Endothelial cell of umbilical vein (primary cell): ENCODE data around the gene RNF150. TPM values are rescaled to one million over a fixed set of nuclear protein-coding genes. Genes with fewer than 3 reads are reported as not detected.

Experiments
- BruUV-seq: library from RNA; stranded (reverse); fragments of 400-500 nt; replicated peaks from 2 replicates; lab custom pipeline; 2021; lab: Mats Ljungman, UMichigan
- CTCF ChIA-PET: fragments of 300-600, 350-600 bp; sonication (Branson Sonifier 250); formaldehyde crosslinking; loops from one replicate; lab custom pipeline; 2021; ENCODE audit warnings: antibody characterized with exemption, inconsistent platforms; lab: Charles Lee
- POLR2A ChIA-PET: fragments of 300-600, 350-600 bp; sonication (Branson Sonifier 250); formaldehyde crosslinking; loops from one replicate; lab custom pipeline; 2021; ENCODE audit warnings: antibody characterized with exemption, inconsistent platforms; lab: Charles Lee
- DNase-seq: peaks from one replicate; pipeline ENCODE4 v3.0.0-alpha.2; 2011; ENCODE audit warnings: low read depth, low spot score
- FAIRE-seq: peaks from 2 replicates; lab custom pipeline; 2011; peaks lifted over from hg19 to GRCh38; lab: Jason Lieb, UNC
- H2AFZ ChIP-seq: 2 replicates; pipeline ENCODE4 v1.6.0; 2012; ENCODE audit warnings: low read depth, low read length, control low read depth, inconsistent platforms
- H3K27ac ChIP-seq: 2 replicates; pipeline ENCODE4 v1.5.1; 2011; ENCODE audit warnings: low read depth, mild to moderate bottlenecking, control low read depth, low read length, moderate library complexity; ENCODE audit not compliant: insufficient read depth
- H3K27me3 ChIP-seq, 2 experiments: 2 replicates each; pipeline versions ENCODE4 v1.6.0 to v1.6.1; 2011; ENCODE audit warnings: low read length in 2 of 2, mixed read lengths in 1 of 2; ENCODE audit not compliant: control insufficient read depth in 2 of 2, insufficient read depth in 2 of 2
- H3K36me3 ChIP-seq, 2 experiments: 2 replicates in 1 of 2; 3 replicates in 1 of 2; pipeline ENCODE4 v1.5.1; 2011; ENCODE audit warnings: low read length in 2 of 2, mild to moderate bottlenecking in 1 of 2, moderate library complexity in 1 of 2; ENCODE audit not compliant: control insufficient read depth in 2 of 2, insufficient read depth in 2 of 2; ENCODE audit errors: extremely low read depth in 1 of 2
- H3K4me1 ChIP-seq: 3 replicates; pipeline ENCODE4 v1.5.1; 2011; ENCODE audit warnings: mild to moderate bottlenecking, low read length; ENCODE audit not compliant: control insufficient read depth, insufficient read depth; ENCODE audit errors: extremely low read depth
- H3K4me2 ChIP-seq: 2 replicates; pipeline ENCODE4 v1.6.1; 2011; ENCODE audit warnings: low read length, control low read depth, mixed read lengths; ENCODE audit not compliant: insufficient read depth
- H3K4me3 ChIP-seq, 3 experiments: fragments of 200-600 bp in 1 of 3; sonication (generic), shearing (Covaris generic) in 1 of 3; replicated peaks in 1 of 3; 2 replicates each; pipeline ENCODE4 v1.5.1; 2011 to 2016; ENCODE audit warnings: control low read depth in 3 of 3, low read length in 3 of 3, mild to moderate bottlenecking in 2 of 3, inconsistent platforms in 1 of 3, low read depth in 1 of 3, moderate library complexity in 1 of 3; ENCODE audit not compliant: insufficient read depth in 1 of 3
- H3K79me2 ChIP-seq: 2 replicates; pipeline ENCODE4 v1.6.0; 2012; ENCODE audit warnings: low read length, inconsistent platforms; ENCODE audit not compliant: control insufficient read depth, insufficient read depth
- H3K9ac ChIP-seq: replicated peaks from 2 replicates; pipeline ENCODE3; 2011; ENCODE audit warnings: low read length, control low read depth; ENCODE audit not compliant: insufficient read depth; ENCODE audit errors: extremely low read depth
- H3K9me1 ChIP-seq: replicated peaks from 3 replicates; pipeline ENCODE4 v1.6.0; 2011; ENCODE audit warnings: mild to moderate bottlenecking, low read length; ENCODE audit not compliant: control insufficient read depth, insufficient read depth; ENCODE audit errors: extremely low read depth
- H3K9me3 ChIP-seq: replicated peaks from 2 replicates; pipeline ENCODE4 v1.5.1; 2012; ENCODE audit warnings: low read length, inconsistent platforms; ENCODE audit not compliant: control insufficient read depth, insufficient read depth
- H4K20me1 ChIP-seq: replicated peaks from 2 replicates; pipeline ENCODE3; 2011; ENCODE audit warnings: mild to moderate bottlenecking, low read length; ENCODE audit not compliant: control insufficient read depth, insufficient read depth; ENCODE audit errors: extremely low read depth
- EZH2 ChIP-seq: IDR thresholded peaks from 2 replicates; pipeline ENCODE4 v1.6.1; 2012; ENCODE audit warnings: borderline replicate concordance, low read depth, mild to moderate bottlenecking, moderate library complexity, low read length, inconsistent platforms; ENCODE audit not compliant: severe bottlenecking
- FOS ChIP-seq: IDR thresholded peaks from 2 replicates; pipeline ENCODE4 v1.6.1; 2011; ENCODE audit warnings: mild to moderate bottlenecking, low read length, moderate library complexity, borderline replicate concordance; ENCODE audit not compliant: insufficient read depth
- GATA2 ChIP-seq: IDR thresholded peaks from 2 replicates; pipeline ENCODE4 v1.7.0; 2011; ENCODE audit warnings: low read depth, mild to moderate bottlenecking, moderate library complexity, mixed read lengths, low read length; ENCODE audit not compliant: insufficient read length, insufficient read depth
- JUN ChIP-seq: IDR thresholded peaks from 2 replicates; pipeline ENCODE4 v1.6.1; 2011; ENCODE audit warnings: borderline replicate concordance, low read depth; ENCODE audit not compliant: insufficient read length, insufficient read depth
- MYC ChIP-seq: IDR thresholded peaks from one replicate; pipeline ENCODE4 v1.6.1; 2011; ENCODE audit warnings: mild to moderate bottlenecking, low read depth, low read length
- POLR2A ChIP-seq: IDR thresholded peaks from 2 replicates; pipeline ENCODE4 v1.6.1; 2012; ENCODE audit warnings: low read depth, mild to moderate bottlenecking, control low read depth, low read length
- POLR2AphosphoS5 ChIP-seq: IDR thresholded peaks from 2 replicates; pipeline ENCODE4 v1.6.1; 2012; ENCODE audit warnings: low read depth, mild to moderate bottlenecking, control low read depth, low read length, moderate library complexity; ENCODE audit not compliant: insufficient read depth
- dilution Hi-C: fragments of 300-500 bp; cut with MboI; formaldehyde crosslinking; loops from one replicate; pipeline ENCODE4 v1.15.0; 2019; ENCODE audit warnings: low sequenced_read_pairs; ENCODE audit not compliant: extremely low pct_ligation_motif_present
- intact Hi-C: fragments of 100-400 bp; cut with micrococcal nuclease; formaldehyde crosslinking; loops from one replicate; pipeline ENCODE4 v1.10.0; 2022
- polyA plus RNA-seq, 4 experiments: library from polyadenylated mRNA; depleted of rRNA in 3 of 4; stranded (reverse) in 3 of 4; unstranded in 1 of 4; fragments of >200 nt; gene quantifications; 2 replicates each; pipeline versions ENCODE4 v1.2.1 to v1.2.3, GENCODE V29; 2011 to 2012; ENCODE audit warnings: missing spikeins in 1 of 4
- total RNA-seq: library from RNA; stranded (reverse); gene quantifications from 2 replicates; pipeline ENCODE4 v1.2.3, GENCODE V29; 2021
- TF ChIP-seq, protein P1 (sequence below): IDR thresholded peaks from 2 replicates; pipeline ENCODE4 v1.6.1; 2011; ENCODE audit not compliant: insufficient read depth, insufficient read length
- TF ChIP-seq, protein P2 (sequence below), 2 donors: IDR thresholded peaks; 1 replicate in 1 of 2; 2 replicates in 1 of 2; pipeline ENCODE4 v1.5.1; 2011; ENCODE audit warnings: low read length in 2 of 2, mild to moderate bottlenecking in 2 of 2, moderate library complexity in 2 of 2, control low read depth in 1 of 2, inconsistent platforms in 1 of 2, low read depth in 1 of 2; ENCODE audit not compliant: insufficient read depth in 1 of 2; ENCODE audit errors: extremely low read depth in 1 of 2

Gene RNF150
- total and polyA plus RNA-seq, 2 donors (not counting 3 experiments of a cell fraction or from before 2014, with no cell fraction given) = 0.33 to 0.35 TPM

DNA sequence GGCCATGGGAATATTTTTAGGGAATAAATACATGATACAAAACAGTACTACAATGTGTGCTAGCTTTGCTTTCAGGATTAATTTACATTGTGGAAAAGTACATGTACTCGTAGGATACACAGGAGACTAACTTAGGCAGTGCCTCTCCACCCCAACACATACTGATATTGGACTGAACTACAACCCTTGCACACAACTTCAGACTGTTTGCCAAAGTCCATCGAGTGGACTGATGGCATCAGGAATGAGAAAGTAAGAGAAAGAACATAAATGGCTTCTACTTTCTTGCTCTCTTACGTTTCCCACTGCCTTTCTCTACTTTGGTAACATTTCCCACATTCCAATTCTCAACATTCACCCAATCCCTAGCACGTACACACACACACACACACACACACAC, 130.1 kb downstream of the RNF150 start:
- no peaks in the 10 kb centered on the region for H3K79me2 ChIP-seq
- H3K9ac ChIP-seq = no peak overlapping the region
- ChIA-PET CTCF (no interaction called here), POLR2A (no interaction called here)
- no peak overlapping the region for H2AFZ ChIP-seq
- dilution Hi-C loops (no loop called here), intact Hi-C loops (no loop called here)
- no peaks in the 10 kb centered on the region for H3K27me3 ChIP-seq
- TF ChIP-seq, protein P1, sequence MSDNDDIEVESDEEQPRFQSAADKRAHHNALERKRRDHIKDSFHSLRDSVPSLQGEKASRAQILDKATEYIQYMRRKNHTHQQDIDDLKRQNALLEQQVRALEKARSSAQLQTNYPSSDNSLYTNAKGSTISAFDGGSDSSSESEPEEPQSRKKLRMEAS = no peak
- TF ChIP-seq POLR2AphosphoS5 (no peak), EZH2 (no peak), JUN (no peak), POLR2A (no peak), FOS (no peak), MYC (no peak), GATA2 (no peak)
- TF ChIP-seq, protein P2, sequence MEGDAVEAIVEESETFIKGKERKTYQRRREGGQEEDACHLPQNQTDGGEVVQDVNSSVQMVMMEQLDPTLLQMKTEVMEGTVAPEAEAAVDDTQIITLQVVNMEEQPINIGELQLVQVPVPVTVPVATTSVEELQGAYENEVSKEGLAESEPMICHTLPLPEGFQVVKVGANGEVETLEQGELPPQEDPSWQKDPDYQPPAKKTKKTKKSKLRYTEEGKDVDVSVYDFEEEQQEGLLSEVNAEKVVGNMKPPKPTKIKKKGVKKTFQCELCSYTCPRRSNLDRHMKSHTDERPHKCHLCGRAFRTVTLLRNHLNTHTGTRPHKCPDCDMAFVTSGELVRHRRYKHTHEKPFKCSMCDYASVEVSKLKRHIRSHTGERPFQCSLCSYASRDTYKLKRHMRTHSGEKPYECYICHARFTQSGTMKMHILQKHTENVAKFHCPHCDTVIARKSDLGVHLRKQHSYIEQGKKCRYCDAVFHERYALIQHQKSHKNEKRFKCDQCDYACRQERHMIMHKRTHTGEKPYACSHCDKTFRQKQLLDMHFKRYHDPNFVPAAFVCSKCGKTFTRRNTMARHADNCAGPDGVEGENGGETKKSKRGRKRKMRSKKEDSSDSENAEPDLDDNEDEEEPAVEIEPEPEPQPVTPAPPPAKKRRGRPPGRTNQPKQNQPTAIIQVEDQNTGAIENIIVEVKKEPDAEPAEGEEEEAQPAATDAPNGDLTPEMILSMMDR (IDR thresholded peaks at IDR 0.05; ENCODE audit: extremely low read depth in 1 of 2, insufficient read depth in 1 of 2, low read depth in 1 of 2, low read length in 2 of 2) = no peak
- H4K20me1 ChIP-seq = no peaks in the 10 kb centered on the region
- H3K4me3 ChIP-seq = no peak overlapping the region
- H3K36me3 ChIP-seq = no peaks in the 10 kb centered on the region
- H3K9me1 ChIP-seq = no peaks in the 10 kb centered on the region
- no peaks in the 10 kb centered on the region for H3K9me3 ChIP-seq
- FAIRE-seq (no peak), DNase-seq (no peak)
- no peak overlapping the region for H3K4me2 ChIP-seq
- BruUV-seq = no TSS peak
- H3K27ac ChIP-seq = no peak overlapping the region
- no peaks in the 10 kb centered on the region for H3K4me1 ChIP-seq
